NCI-H1048 (cell line): ENCODE results near the gene ECI1.
"Not testable (repeated sequence)": the region's sequence is repeated elsewhere in the genome, so short reads cannot be mapped to it uniquely, and the experiment has no call there.

Experiments
- DNase-seq: peaks from one replicate; lab custom pipeline; 2025; lab: John Stamatoyannopoulos, UW

ECI1 gene

DNA sequence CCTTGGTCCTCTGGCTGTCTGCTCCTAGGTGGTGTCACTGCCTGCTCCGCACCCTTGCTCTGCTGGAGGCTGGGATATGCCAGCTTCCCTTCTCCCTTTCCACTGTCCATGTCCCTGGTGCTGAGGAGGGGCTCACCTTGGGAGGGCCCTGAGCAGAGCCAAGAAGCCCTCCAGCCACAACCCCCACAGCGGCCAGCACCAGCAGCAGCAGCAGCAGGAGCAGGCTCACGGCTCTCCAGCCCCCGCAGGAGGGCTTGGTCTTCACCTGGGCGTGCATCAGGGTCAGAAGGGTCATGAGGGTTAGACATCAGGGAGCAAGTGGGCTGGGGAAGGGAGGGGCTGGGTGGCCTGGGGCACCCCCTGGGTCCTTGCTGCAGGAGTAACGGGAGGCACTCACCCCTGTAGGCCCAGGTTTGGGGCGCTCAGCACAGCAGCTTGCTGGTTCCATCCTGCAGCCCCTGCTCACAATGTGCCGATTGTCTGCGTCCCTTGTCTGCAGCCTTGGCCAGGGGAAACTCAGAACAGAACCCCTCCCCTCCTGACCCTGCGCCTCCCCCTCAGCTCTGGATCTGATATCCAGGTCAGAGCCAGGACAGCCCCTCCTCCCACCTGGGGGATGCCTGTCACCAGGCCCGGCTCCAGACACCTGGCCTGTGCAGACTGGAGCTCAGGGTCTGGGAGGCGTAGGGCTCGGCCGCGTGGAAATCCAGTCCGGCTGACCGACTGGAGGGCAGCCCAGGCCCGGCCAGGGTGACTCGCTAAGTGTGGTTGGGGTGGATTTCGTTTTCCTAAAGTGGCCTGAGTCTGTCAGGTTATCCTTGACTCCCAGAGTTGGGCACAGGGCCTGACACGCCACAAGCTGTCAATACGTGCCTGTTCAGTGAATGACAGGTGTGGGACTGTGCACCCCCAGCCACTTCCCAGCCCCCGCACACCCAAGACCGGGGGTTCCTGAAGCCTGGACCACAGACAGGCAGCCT is 40.7 kb downstream of the ECI1 start, which contains the start of gene BRICD5:
Gene BRICD5 (minus strand): TSS at position 478 of the 980 bp plus-strand sequence. CDS start 30 bp downstream, at position 448.
- DNase-seq = no peak

DNA sequence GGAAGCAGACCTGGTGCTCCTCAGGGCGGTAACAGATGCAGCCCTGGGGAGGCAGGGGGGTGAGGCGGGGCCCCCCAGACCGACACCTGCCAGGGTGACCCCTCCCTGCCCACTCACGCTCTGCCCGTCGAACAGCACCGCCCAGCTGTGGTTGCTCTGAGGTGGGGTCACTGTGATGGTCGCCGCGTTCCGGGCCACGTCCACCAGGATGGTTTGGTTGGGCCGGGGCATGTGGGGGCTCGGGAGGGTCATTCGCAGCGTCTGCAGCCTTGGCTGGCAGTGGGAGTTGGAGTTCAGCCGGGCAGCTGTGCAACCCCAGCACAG is 41.4 kb downstream of the ECI1 start:
- DNase-seq = no peak

DNA sequence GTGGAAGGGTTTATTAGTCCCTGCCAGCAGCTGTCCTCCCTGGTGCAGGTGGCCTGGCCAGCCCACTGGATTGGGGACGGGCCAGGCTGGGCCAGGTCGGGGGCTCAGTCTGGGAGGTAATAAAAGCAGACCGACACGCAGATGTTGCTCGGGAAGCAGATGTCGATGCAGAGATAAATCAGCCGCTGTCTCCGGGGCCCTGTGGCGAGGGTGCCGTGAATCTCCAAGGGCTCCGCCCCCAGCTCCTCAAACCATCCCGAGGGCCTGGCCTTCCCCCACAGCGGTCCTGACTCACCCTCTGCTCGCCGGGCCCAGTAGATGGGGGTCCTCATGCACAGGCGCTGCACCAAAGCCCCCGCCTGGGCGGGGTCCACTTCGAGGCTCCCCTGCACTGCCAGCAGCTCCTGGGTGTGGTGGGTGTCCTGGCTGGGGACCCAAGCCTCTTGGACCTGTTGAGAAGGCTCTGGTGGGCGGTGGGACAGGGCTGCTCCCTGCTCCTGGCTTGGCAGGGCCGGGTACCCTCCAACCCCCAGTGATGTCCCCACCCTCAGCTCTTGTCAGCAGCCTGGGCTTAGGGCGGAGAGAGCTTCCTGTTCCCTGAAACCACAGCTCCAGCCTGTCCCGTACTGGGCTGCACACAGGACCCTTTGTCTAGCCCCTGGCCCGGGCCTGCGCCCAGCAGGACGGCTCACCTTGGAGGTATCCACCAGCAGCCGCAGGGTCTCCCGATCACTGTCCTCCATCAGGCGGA is 42.0 kb downstream of the ECI1 start:
- no peak for DNase-seq

DNA sequence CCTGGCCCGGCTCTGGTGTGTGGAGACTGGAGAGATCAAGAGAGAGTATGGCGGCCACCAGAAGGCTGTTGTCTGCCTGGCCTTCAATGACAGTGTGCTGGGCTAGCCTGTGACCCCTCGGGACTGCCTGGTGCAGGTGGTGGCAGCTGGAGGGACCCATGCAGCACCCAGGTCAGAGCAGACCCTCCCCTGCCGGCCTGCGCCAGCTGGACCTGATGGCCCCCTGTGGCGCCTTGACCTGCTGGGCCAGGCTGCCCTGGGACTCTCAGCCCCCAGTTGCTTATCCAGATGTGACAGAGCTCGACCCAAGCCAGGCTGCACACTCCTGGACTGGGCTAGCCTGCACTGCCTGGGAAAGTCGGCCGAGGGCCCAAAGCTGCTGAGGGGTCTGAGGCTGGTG is 42.6 kb downstream of the ECI1 start:
- DNase-seq = no peak

DNA sequence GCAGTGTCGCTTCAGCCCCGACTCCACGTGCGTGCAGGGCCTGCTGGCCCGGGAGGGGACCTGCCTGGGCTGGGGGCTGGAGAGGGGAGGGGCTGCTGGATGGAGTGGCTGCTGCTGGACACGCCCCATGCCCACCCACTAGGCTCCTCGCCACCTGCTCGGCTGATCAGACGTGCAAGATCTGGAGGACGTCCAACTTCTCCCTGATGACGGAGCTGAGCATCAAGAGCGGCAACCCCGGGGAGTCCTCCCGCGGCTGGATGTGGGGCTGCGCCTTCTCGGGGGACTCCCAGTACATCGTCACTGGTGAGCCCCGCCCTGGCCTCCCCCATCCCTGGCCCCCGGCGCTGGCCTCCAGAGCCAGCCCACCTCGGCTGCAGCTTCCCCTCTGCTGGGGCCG is 43.1 kb downstream of the ECI1 start:
- no peak for DNase-seq

DNA sequence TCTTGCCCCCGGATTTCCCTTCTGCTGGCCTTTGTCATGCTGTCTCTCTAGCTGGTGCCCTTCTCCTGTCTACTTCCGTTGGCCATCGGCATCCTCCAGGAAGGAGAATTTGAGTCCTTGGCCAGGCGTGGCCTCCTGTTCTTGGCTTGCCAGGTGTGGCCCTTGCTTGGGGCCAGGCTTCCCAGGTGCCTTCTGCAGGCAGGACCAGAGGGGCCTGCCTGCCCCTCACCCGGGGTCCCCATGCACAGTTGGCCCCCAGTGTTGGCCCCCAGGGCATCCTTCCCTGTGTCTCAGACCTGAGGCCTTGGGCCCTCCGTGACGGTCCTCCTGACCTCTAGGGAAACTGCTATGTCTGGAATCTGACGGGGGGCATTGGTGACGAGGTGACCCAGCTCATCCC is 43.5 kb downstream of the ECI1 start:
- no peak for DNase-seq

DNA sequence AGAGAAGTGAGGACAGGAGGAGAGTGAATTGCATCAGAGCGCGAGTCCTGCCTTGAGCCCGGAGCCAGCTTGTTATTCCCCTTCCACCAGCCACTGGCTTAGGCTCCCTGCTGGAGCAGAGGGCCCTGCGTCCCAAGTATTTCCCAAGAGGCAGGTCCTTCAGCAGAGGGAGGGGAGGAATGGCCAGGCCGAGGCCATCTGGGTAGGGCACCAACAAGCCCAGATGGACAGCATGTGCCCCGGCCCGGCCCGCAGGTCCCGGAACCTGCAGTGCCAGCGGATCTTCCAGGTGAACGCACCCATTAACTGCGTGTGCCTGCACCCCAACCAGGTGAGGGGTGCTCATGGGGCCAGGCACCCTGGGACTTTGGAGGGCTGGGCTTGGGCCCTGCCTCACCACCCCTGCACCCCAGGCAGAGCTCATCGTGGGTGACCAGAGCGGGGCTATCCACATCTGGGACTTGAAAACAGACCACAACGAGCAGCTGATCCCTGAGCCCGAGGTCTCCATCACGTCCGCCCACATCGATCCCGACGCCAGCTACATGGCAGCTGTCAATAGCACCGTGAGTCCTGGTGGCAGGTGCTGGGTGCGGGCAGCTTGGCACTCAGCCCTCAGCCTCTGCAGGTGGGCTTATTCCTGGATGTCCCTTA is 44.5 kb downstream of the ECI1 start:
- no peak for DNase-seq

DNA sequence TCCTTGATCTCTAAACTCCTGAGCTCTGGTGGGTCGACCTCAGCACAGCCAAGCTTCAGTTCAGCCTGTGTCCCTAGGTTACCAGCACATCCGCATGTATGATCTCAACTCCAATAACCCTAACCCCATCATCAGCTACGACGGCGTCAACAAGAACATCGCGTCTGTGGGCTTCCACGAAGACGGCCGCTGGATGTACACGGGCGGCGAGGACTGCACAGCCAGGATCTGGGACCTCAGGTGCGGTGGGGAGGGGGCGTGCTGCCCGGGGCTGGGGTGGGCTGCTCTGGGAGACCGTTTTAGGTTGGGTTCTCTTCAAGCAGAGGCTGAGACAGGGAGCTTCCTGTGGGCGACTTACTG is 45.0 kb downstream of the ECI1 start:
- no peak for DNase-seq

DNA sequence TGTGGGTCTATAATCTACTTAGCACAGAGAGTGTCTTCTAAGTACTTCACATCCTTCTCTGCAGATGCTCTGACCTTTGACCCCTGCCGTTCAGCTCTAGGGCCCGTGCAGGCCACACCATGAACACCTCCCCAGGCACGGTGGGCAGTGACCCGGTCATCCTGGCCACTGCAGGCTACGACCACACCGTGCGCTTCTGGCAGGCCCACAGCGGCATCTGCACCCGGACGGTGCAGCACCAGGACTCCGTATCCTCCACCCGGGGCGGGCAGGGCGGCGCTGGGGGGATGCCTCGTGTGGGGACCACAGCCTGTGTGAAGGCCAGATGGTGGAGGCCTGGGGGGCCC is 45.4 kb downstream of the ECI1 start:
- DNase-seq = no peak

DNA sequence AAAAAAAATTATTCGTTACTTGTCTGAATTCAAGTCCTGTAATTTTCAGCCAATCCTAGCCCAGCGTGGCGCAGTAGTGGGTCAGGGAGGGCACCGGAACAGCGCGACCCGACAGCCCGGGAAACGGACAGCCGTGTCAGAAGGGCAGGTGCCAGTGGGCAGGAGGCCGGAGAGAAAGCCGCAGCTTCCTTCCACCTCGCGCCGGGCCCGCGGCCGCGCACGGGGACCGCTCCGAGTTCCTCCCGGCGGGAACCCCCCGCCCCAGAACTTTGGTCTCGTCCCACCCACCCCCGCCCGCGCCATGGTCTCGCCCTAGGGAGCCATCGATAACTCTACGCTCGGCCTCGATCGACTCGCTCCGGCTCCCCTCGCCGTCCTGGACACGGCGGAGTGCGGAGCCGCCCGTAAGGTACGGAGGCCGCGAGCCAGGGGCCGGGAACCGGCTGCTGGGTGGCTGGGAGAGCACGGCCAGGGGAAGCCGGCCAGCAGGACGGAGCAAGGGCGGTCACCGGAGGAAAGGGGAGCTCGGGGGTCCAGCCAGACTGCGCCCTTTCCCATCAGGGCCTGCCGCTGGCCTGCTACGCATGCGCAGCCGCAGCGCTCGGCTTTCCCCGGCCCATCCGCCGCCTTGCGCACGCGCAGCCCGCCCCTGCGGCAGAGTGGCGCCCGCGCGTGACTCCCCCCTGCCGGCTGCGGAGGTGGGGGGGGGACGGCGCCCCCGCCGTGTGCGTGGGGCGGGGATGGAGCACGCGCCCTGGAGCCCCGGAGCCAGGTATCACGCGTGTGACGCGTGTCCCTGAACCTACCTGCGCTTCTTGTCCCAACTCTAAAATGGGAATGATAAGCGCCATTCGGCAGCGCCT is 46.1 kb downstream of the ECI1 start, which contains the start of gene MLST8:
Gene MLST8 (plus strand): TSS at position 351 of the 863 bp plus-strand sequence. CDS start 632 bp downstream, outside the sequence.
- DNase-seq = peak; percentile 25

DNA sequence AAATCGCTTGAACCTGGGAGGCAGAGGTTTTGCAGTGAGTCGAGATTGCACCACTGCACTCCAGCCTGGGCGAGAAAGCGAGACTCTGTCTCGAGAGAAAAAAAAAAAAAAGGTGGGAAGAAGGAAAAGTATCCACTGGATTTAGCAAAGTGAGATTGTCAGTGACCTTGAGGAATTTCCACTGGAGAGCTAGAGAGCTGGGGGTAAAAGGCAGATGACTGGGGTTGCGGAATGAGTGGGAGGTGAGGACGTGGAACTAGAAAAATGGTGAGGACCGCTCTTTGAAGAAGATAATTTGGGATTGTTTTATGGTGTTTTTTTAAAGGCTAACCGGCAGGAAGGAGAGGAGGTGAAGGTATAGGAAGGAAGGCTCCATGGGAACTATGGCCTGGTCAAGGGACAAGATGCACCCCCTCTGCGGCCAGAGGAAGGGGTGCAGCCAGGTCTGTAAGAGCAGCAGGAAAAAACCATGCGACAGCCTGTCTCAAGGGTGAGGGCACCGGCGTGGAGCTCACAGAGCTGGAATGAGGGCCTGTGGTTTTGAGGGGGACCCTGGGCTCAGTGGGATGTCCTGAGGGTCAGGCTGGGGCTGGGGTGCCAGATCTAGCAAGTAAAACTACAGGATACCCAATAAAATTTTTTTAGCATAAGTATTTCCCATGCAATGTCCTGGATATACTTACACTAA is 46.8 kb downstream of the ECI1 start:
- no peak for DNase-seq

DNA sequence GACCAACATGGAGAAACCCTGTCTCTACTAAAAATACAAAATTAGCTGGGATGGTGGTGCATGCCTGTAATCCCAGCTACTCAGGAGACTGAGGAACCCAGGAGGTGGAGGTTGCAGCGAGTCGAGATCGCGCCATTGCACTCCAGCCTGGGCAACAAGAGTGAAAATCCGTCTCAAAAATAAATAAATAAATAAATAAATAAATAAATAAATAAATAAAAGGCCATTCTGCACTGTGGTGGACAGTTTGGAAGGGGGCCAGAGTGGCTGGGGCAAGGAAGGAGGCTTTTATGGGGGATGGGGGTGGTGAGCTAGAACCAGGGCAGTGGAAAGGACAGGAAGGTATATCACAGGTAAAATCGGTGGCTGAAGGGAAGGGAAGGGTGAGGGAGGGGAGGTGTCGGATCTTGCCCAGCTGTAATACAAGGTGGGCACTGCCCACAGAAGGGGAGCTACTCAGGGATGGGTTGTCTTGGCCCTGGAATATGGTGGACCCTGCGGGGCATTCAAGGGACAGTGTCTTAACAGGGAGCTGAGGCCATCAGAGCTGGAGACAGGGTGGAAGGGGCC is 48.2 kb downstream of the ECI1 start:
- not testable (repeated sequence) for DNase-seq

DNA sequence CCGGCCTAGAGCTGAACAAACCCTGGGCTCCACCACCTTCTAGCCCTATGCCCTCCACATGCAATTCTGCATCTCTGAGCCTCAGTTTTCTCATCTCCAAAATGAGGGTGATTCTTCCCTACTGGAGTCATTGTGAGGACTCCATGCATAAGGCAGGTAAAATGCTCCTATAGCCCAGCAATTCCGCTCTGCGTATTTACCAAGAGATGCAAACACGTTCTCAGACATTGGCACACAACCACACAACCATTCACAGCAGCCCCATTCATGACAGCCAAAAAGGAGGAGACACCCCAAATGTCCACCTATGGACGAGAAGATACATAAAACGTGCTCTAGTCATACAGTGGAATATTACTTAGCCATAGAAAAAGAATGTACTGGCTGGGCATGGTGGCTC is 51.1 kb downstream of the ECI1 start:
- no peak for DNase-seq

DNA sequence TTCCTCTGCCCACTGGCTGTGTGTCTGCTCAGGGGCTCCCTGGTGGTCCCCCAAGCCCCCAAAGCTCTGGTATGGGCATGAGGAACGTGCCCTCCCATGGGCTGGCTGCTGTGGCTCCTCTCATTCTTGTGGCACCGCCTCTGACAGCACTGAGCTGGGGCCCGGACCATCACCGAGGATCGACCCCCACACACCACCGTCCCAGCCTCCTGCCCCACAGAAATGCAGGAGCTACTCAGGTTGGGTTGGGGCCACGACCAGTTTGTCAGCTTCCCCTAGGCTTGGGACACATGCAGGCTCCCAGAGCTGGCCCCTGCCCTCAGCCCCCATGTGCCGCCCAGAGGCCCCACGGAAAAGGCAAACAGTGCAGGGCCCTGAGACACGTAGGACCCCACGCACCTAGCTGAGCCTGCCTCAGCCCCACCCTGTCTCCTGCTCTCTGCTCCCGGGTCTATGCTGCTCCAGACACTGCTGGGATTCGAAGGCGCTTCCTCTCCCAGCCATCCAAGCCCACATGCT is 51.7 kb downstream of the ECI1 start:
- no peak for DNase-seq

DNA sequence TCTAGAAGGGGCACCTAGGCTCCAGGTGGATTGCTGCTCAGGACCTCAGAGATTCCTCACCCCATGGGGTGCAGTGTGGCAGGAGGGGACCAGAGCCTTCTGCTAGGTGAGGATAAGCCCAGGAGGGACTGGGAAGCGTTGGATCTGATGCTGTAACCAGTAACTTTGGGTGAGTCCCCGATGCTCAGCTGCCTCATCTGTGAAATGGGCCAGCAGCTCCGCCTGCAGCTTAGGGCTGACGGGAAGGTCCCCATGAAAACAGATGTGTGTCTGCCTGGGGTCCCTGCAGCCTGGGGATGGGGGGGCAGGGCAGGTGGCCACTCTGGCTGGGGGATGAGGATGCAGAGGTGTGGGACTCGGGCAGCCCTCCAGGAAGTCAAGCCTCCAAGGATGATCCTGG is 52.3 kb downstream of the ECI1 start:
- no peak for DNase-seq

DNA sequence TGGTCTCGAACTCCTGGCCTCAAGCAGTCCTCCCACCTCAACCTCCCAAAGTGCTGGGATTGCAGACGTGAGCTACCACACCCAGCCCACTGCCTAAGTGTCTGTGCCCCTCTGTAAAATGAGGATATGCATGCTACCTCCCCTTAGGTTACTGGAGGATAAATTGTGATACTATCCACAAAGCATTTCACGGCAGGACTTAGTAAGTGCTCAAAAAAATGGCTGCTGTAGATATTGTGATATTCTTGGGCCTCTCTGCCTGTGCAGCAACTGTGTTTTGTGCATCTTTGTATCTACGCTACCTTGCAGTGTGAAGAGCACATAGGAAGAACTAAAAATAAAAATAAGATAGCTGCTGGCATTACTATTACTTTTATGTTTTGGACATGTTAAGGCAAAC is 53.1 kb downstream of the ECI1 start:
- DNase-seq = no peak

DNA sequence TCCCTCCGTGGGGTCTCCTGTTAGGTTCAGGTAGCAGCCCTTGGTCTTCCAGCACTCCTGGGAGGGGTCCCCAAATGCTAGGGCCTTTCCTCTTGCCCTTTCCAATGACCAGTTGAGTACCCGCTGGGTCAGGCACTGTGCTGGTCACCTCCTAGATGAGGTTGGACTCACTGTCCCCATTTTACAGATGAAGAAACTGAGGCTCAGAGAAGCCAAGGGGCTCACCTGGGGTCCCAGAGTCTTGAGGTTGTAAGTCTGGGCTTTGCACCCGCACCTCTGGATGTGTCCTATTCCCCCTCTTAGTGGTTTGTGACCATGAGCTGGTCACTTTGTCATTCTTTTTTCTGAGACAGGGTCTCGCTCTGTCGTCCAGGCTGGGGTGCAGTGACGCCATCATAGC is 53.6 kb downstream of the ECI1 start:
- DNase-seq = no peak

DNA sequence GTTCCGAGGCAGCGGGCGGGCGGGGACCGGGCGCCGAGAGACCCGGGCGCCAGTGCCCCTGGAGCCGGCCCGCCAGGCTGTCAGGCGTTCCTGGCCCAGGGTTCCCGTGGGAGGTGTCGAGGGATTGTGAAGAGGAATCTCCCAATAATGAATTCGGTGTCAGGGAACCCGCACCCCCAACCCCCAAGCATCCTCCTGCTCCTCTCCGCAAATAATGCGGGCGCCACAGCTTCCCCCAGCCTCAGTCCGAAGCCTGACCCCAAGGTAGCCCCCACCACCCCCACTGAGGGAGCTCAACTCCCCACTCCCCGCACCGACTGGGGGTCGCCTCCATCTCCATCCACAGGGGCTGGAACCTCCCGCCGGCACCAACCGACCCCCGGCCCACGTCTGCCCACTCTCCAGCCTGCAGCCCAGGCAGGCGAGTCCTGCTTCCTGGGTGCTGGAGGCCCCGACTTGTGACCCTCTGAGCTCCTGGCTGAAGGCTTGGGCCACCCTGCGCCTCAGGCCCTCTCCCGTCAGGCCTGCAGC is 54.3 kb downstream of the ECI1 start:
- DNase-seq = no peak

DNA sequence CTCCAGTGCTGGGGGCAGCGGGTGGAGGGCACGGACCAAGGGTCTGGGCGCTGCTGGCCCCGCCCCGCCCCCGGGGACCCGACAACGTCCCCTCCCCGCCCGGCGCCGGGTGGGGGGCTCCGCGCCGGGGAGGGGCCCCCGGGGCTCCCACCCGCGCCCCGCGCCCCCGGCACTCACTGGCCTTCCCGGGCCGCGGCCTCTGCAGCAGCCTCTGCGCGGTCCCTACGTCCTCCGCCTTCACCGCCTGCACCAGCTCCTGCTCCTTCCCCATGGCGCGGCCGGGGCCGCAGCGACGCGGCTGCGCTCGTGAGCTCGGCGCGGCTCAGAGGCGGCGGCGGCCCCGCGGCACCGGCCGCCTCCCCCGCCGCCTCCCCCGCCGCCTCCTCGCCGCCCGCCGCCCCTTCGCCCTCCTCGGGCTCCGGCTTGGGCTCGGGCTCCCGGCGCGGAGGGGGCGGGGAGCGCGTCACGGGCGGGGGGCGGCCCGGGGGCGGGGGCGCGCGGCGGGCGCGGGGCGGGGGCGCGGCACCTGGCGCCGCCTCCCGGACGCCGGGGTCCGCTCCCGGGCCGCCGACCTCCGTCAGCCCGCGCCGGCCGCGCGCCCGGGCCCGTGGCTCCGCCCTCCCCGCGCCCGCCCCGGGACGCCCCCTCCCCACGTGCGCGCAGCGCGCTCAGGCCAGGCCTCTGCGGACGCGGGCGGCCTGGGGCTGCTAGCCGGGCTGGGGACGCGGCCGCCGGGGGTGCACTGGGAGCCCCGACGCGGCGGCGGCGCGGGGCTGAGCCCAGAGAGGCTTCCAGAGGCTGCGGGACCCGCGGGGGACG is 55.0 kb downstream of the ECI1 start, which contains the start of gene CASKIN1:
Gene CASKIN1 (minus strand): TSS at position 444 of the 819 bp plus-strand sequence. CDS start 173 bp downstream, at position 271.
- DNase-seq = no peak
